GM18499 (cell line): ENCODE results near the gene SLC2A3.
"Not testable (repeated sequence)": the region's sequence is repeated elsewhere in the genome, so short reads cannot be mapped to it uniquely, and the experiment has no call there.

Source experiments
- ATAC-seq: cut with Tn5 transposase; IDR thresholded peaks from one replicate; pipeline ENCODE4 v1.9.1; 2021; ENCODE audit warnings: moderate number of reproducible peaks; ENCODE audit not compliant: insufficient read depth, unreplicated experiment

Gene SLC2A3

GRCh38 chr12:7918268-7918590 is 17.8 kb downstream of the SLC2A3 start:
- not testable (repeated sequence) for ATAC-seq

- no peak for ATAC-seq
Measured at GRCh38 chr12:7917392-7918267, 18.4 kb downstream of the SLC2A3 start.

GRCh38 chr12:7916936-7917335 is 19.1 kb downstream of the SLC2A3 start:
- no peak for ATAC-seq

GRCh38 chr12:7915661-7916403 is 20.2 kb downstream of the SLC2A3 start:
- ATAC-seq: no peak

GRCh38 chr12:7910106-7910505 is 25.9 kb downstream of the SLC2A3 start:
- not testable (repeated sequence) for ATAC-seq

- ATAC-seq: no peak
Measured at GRCh38 chr12:7907009-7907408, 29.0 kb downstream of the SLC2A3 start.

GRCh38 chr12:7906303-7906702 is 29.7 kb downstream of the SLC2A3 start:
- ATAC-seq: not testable (repeated sequence)

GRCh38 chr12:7905600-7906125 is 30.3 kb downstream of the SLC2A3 start:
- ATAC-seq: not testable (repeated sequence)

- ATAC-seq: no peak
Measured at GRCh38 chr12:7905071-7905470, 30.9 kb downstream of the SLC2A3 start.

- ATAC-seq: not testable (repeated sequence)
Measured at GRCh38 chr12:7902416-7902815, 33.6 kb downstream of the SLC2A3 start.

GRCh38 chr12:7899755-7900154 is 36.2 kb downstream of the SLC2A3 start:
- ATAC-seq: no peak

- not testable (repeated sequence) for ATAC-seq
Measured at GRCh38 chr12:7896726-7897125, 39.3 kb downstream of the SLC2A3 start.

- ATAC-seq: no peak
Measured at GRCh38 chr12:7892186-7892980, 43.6 kb downstream of the SLC2A3 start.

- ATAC-seq: no peak
Measured at GRCh38 chr12:7884689-7885088, 51.3 kb downstream of the SLC2A3 start.

GRCh38 chr12:7881736-7882120 is 54.3 kb downstream of the SLC2A3 start:
- ATAC-seq: not testable (repeated sequence)

GRCh38 chr12:7880952-7881735 is 54.8 kb downstream of the SLC2A3 start:
- not testable (repeated sequence) for ATAC-seq

- ATAC-seq: no peak
Measured at GRCh38 chr12:7879246-7879645, 56.7 kb downstream of the SLC2A3 start.

GRCh38 chr12:7877420-7877819 is 58.6 kb downstream of the SLC2A3 start:
- no peak for ATAC-seq

- ATAC-seq: no peak
Measured at GRCh38 chr12:7872566-7873319, 63.2 kb downstream of the SLC2A3 start, which contains the start of gene SLC2A14. Gene SLC2A14, minus strand, starts transcription at chr12:7872915. Its CDS starts 3,035 bp downstream, at chr12:7869880.
